ENCODE results near the gene INPP4B.

The INPP4B gene

DNA sequence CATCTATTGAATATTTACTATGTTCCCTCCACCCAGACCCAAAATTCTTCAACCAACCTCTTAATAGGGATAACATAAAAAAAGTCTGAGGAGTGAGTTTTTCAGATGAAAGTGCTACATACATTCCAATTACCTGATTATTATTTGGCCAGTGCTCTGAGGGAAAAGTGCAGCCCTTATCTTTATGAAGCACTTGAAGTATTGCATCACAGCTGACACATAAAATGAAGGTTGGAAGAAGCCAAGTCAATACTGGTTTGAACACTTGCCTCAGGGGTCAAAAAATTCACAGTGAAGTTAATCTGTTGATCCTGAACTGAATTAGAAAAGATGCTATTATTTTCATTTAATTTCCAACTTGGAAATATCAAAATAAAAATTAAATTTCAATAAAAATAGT is 498.9 kb downstream of the INPP4B start:
- peaks cover 85% of the 10 kb centered on the region for H3K79me2 ChIP-seq (ENCODE audit: insufficient read depth, low read length)
- no peak overlapping the region for H2AFZ ChIP-seq (ENCODE audit: low read depth, low read length)
- no peak overlapping the region for H3K4me2 ChIP-seq (ENCODE audit: insufficient read depth, low read length)
- H3K4me1 ChIP-seq (ENCODE audit: insufficient read depth, low read length) = no peaks in the 10 kb centered on the region
- TF ChIP-seq EZH2 (IDR thresholded peaks at IDR 0.05; ENCODE audit: borderline replicate concordance, low read depth, low read length, severe bottlenecking) = no peak
- TF ChIP-seq, protein P1, sequence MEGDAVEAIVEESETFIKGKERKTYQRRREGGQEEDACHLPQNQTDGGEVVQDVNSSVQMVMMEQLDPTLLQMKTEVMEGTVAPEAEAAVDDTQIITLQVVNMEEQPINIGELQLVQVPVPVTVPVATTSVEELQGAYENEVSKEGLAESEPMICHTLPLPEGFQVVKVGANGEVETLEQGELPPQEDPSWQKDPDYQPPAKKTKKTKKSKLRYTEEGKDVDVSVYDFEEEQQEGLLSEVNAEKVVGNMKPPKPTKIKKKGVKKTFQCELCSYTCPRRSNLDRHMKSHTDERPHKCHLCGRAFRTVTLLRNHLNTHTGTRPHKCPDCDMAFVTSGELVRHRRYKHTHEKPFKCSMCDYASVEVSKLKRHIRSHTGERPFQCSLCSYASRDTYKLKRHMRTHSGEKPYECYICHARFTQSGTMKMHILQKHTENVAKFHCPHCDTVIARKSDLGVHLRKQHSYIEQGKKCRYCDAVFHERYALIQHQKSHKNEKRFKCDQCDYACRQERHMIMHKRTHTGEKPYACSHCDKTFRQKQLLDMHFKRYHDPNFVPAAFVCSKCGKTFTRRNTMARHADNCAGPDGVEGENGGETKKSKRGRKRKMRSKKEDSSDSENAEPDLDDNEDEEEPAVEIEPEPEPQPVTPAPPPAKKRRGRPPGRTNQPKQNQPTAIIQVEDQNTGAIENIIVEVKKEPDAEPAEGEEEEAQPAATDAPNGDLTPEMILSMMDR (IDR thresholded peaks at IDR 0.05; ENCODE audit: borderline replicate concordance, extremely low read depth, low read length, poor library complexity, severe bottlenecking) = no peak
- no peaks in the 10 kb centered on the region for H4K20me1 ChIP-seq (ENCODE audit: insufficient read depth, low read length)
- H3K9me3 ChIP-seq (ENCODE audit: insufficient read depth, low read length, severe bottlenecking) = no peaks in the 10 kb centered on the region
- no peak overlapping the region for H3K9ac ChIP-seq (ENCODE audit: low read depth, low read length)
- ATAC-seq (ENCODE audit: insufficient read depth, low read depth) = no peak
- H3K27me3 ChIP-seq (ENCODE audit: insufficient read depth, low read length, poor library complexity) = no peaks in the 10 kb centered on the region
- no peak overlapping the region for H3K4me3 ChIP-seq (ENCODE audit: low read depth in 1 of 2, low read length in 2 of 2)
- H3K36me3 ChIP-seq (ENCODE audit: insufficient read depth, low read length) = no peaks in the 10 kb centered on the region
- H3K27ac ChIP-seq (ENCODE audit: low read length) = no peak overlapping the region
- no peak for DNase-seq

DNA sequence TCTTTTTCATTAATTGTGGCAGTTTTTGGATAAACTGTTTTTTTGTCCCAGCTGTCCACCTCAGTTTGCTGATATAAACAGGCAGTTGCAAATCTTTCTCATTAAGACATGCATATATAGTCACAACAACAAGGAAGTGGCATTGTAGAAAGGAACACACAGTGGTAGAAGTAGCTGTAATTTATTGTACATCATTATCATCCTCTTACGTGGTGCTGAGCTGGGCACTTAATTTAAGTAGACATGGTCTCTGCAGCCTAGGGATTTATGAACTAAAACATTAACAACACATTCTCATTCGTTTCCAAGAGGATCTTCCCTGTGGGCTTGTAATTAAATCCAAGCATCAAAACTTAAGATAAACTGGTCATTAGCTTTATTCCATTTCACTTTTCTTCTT is 500.2 kb downstream of the INPP4B start:
- Histone ChIP-seq H3K4me2 (ENCODE audit: insufficient read depth, low read length) (no peak overlapping the region), H3K27me3 (ENCODE audit: insufficient read depth, low read length, poor library complexity) (no peaks in the 10 kb centered on the region), H4K20me1 (ENCODE audit: insufficient read depth, low read length) (no peaks in the 10 kb centered on the region), H3K79me2 (ENCODE audit: insufficient read depth, low read length) (peaks cover 80% of the 10 kb centered on the region), H3K4me1 (ENCODE audit: insufficient read depth, low read length) (no peaks in the 10 kb centered on the region), H3K9me3 (ENCODE audit: insufficient read depth, low read length, severe bottlenecking) (no peaks in the 10 kb centered on the region), H3K36me3 (ENCODE audit: insufficient read depth, low read length) (no peaks in the 10 kb centered on the region), H3K4me3 (ENCODE audit: low read depth in 1 of 2, low read length in 2 of 2) (no peak overlapping the region), H2AFZ (ENCODE audit: low read depth, low read length) (no peak overlapping the region), H3K27ac (ENCODE audit: low read length) (no peak overlapping the region), H3K9ac (ENCODE audit: low read depth, low read length) (no peak overlapping the region)
- DNase-seq = no peak
- TF ChIP-seq EZH2 (IDR thresholded peaks at IDR 0.05; ENCODE audit: borderline replicate concordance, low read depth, low read length, severe bottlenecking) = no peak
- TF ChIP-seq, protein P1 (IDR thresholded peaks at IDR 0.05; ENCODE audit: borderline replicate concordance, extremely low read depth, low read length, poor library complexity, severe bottlenecking) = no peak
- ATAC-seq (ENCODE audit: insufficient read depth, low read depth) = no peak

DNA sequence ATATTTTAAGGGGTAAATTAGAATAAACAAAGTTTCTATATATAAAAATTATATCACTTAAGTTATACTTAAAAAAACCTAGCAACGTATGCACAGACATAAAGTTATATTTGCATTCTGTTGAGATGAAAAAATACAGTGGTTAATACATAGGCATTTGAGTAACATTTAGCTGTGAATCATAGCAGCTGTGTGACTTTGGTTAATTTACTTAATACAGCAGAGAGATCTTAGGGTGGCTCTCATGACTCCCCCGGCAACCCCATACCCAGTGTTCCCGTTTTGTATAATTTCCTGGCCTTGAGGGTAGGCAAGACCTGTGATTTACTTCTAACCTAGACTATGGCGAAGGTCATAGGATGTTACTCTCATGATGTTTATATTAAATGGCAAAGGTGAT is 504.8 kb downstream of the INPP4B start:
- Histone ChIP-seq H3K27ac (ENCODE audit: low read length) (no peak overlapping the region), H3K36me3 (ENCODE audit: insufficient read depth, low read length) (peaks cover 6% of the 10 kb centered on the region; the same call in 1 of the 2 replicates), H3K79me2 (ENCODE audit: insufficient read depth, low read length) (peaks cover 51% of the 10 kb centered on the region), H3K4me2 (ENCODE audit: insufficient read depth, low read length) (no peak overlapping the region), H3K4me1 (ENCODE audit: insufficient read depth, low read length) (no peaks in the 10 kb centered on the region), H4K20me1 (ENCODE audit: insufficient read depth, low read length) (no peaks in the 10 kb centered on the region; the same call in 1 of the 2 replicates), H3K9ac (ENCODE audit: low read depth, low read length) (no peak overlapping the region), H2AFZ (ENCODE audit: low read depth, low read length) (no peak overlapping the region), H3K27me3 (ENCODE audit: insufficient read depth, low read length, poor library complexity) (no peaks in the 10 kb centered on the region), H3K4me3 (ENCODE audit: low read depth in 1 of 2, low read length in 2 of 2) (no peak overlapping the region), H3K9me3 (ENCODE audit: insufficient read depth, low read length, severe bottlenecking) (peaks cover under 1% of the 10 kb centered on the region)
- TF ChIP-seq, protein P1 (IDR thresholded peaks at IDR 0.05; ENCODE audit: borderline replicate concordance, extremely low read depth, low read length, poor library complexity, severe bottlenecking) = no peak
- no peak for TF ChIP-seq EZH2 (IDR thresholded peaks at IDR 0.05; ENCODE audit: borderline replicate concordance, low read depth, low read length, severe bottlenecking)
- DNase-seq (no peak), ATAC-seq (ENCODE audit: insufficient read depth, low read depth) (no peak)

DNA sequence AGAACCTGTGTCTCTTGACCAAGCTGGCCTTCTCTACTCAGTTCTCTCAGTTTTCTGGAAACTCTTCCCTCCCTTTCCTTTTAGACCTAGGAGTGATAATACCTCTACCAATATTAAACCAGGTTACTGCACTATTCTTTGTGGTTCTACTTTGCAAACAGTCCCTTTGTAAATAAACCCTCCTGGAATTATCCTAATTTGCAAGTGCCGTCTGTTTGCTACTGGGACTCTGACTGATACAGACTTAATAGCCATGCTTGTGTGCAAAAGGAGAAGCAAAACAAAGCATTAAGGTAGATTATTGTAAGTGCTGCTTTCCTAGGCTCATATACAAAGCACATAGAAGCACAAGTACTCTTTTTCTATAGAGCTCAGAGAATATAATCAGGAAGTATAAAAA is 507.0 kb downstream of the INPP4B start:
- no peak overlapping the region for H3K9ac ChIP-seq (ENCODE audit: low read depth, low read length)
- no peak overlapping the region for H3K4me3 ChIP-seq (ENCODE audit: low read depth in 1 of 2, low read length in 2 of 2)
- no peak overlapping the region for H3K4me2 ChIP-seq (ENCODE audit: insufficient read depth, low read length)
- ATAC-seq (ENCODE audit: insufficient read depth, low read depth) (no peak), DNase-seq (no peak)
- peaks cover 9% of the 10 kb centered on the region; the same call in 1 of the 2 replicates for H3K36me3 ChIP-seq (ENCODE audit: insufficient read depth, low read length)
- TF ChIP-seq, protein P1 (IDR thresholded peaks at IDR 0.05; ENCODE audit: borderline replicate concordance, extremely low read depth, low read length, poor library complexity, severe bottlenecking) = no peak
- TF ChIP-seq EZH2 (IDR thresholded peaks at IDR 0.05; ENCODE audit: borderline replicate concordance, low read depth, low read length, severe bottlenecking) = no peak
- H2AFZ ChIP-seq (ENCODE audit: low read depth, low read length) = no peak overlapping the region
- H3K27me3 ChIP-seq (ENCODE audit: insufficient read depth, low read length, poor library complexity) = no peaks in the 10 kb centered on the region
- H4K20me1 ChIP-seq (ENCODE audit: insufficient read depth, low read length) = no peaks in the 10 kb centered on the region; the same call in 1 of the 2 replicates
- H3K79me2 ChIP-seq (ENCODE audit: insufficient read depth, low read length) = peaks cover 47% of the 10 kb centered on the region
- H3K4me1 ChIP-seq (ENCODE audit: insufficient read depth, low read length) = no peaks in the 10 kb centered on the region
- H3K27ac ChIP-seq (ENCODE audit: low read length) = no peak overlapping the region
- H3K9me3 ChIP-seq (ENCODE audit: insufficient read depth, low read length, severe bottlenecking) = peaks cover 4% of the 10 kb centered on the region

Data from DND-41 (cell line).